Limb (tissue), 2 donors: ENCODE results near the gene COL9A3.

Experiments
- DNase-seq, 2 donors: peaks; one replicate each; pipeline ENCODE4 v3.0.0-alpha.2; 2016; ENCODE audit errors: extremely low spot score in 2 of 2

The COL9A3 gene

DNA sequence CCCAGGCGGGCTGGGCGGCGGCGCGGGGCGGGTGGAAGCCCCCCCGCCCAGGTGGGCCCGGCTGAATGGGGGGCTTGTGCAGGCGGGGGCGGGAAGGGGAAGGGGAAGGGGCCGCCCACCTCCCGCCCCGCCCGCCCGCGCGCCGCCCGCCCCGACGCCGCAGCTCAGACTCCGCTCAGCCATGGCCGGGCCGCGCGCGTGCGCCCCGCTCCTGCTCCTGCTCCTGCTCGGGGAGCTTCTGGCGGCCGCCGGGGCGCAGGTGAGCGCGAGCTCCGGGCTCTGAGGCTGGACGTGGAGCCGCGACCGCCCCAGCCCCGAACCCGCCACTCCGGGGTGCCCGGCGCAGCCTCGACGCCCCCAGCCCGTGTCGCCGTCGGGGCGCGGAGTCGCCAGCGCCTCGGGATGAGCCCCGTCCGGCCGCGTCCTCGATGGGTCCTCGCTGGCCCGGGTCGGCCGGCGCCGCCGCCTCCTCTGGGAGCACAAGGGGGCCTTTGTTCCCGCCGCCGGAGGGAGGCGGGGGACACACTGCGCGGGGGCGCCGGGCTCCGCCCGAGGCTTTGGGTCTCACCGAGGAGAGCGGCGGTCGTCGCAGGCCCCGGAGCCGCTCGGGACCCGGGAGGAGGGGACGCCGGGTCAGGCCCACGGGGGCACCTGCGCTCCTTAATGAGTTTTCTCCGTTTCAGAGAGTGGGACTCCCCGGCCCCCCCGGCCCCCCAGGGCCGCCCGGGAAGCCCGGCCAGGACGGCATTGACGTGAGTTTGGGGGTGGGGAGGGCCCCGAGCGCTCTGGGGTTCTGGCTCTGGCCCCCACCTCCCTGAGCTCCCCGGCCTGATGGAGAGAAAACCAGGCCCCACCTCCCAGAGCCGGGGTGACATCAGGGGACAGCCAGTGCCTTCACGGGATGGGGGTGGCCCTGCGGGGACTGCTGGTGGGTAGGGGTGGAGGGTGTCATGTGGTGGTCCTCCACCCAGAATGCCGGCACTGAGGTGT is at the start of gene COL9A3:
COL9A3 (plus strand) TSS at position 167 of the 990 bp plus-strand sequence; CDS start at position 182, 15 bp downstream.
- DNase-seq: peak in 1 of 2 donors; percentile 76

DNA sequence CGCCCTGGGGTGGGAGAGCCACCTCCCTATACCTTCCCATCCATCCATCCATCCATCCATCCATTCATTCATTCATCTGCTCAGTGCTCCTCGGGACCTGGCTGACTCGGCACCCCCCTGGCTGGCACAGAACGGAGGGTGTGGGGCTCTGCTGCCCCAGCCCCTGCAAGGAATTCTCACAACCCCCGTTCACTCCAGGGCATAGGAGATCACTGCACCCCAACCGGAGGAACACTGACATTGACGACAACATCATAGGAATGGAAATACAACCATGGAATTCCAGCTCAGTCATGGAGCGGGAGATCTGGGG is 48.7 kb upstream of the COL9A3 start:
- no peak for DNase-seq

DNA sequence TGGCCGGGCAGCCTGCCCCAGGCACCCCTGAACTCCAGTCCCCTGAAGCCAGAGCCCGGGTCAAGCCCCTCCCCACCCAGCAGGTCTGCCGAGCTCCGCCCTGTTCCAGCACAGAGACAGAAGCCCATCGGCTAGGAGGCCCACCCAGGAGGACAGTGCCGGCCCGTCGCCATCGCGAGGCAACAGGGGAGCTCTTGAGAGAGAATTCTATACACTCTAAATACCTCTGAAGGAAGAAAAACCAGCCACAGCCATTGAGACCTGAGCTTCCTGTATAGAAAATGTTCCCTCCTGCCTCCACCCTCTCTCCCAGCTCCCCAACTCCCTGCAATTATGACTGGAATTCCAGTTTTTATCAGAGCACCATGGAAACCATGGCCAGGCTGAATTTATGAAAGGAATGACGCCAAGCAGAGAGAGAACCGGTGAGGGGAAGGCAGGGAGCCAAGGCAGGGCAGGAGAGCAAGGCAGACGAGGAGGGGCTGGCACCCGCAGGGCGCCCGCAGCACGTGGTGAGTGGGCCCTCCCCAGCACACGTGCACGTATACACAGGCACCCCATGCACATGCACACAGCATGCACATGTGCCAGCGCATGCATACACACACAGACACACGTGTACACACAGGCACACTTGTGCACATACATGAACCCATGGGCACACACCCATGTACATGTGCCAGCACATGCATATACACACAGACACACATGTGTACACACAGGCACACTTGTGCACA is 48.1 kb upstream of the COL9A3 start:
- peak; percentile 54 to 78 for DNase-seq

DNA sequence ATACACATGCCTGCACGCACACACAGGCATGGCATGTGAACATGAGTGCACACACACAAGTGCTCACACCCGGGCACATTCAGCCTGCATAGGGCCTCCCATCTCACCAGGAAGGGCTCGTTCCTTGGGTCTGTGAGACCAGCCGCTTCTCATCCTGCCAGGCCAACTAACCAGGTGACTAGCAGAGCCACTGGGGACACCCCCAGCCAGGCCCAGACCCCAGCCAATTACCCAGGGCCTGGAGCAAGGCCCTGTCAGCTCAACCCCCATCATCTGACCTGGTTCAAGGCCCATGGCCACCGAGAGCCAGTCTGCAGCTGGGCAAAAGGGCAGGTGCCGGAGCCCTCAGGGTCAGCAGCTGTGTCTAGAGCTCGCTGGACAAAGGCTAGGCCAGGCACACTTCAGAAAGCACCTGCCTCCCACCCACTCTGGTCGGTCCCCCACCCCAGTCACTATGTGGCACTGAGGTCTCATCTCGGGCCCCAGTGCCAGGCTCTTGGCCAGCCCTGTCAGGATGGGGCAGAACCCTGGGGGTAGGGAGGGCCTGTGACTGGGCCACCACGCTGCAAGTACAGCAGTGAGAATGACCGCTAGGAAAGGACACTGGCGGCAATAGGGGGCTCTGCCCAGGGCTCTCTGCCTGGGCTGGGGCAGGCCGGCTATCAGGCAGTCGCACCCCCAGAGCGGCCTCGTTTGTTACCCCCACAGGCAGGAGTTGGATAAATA is 47.3 kb upstream of the COL9A3 start:
- DNase-seq: no peak

DNA sequence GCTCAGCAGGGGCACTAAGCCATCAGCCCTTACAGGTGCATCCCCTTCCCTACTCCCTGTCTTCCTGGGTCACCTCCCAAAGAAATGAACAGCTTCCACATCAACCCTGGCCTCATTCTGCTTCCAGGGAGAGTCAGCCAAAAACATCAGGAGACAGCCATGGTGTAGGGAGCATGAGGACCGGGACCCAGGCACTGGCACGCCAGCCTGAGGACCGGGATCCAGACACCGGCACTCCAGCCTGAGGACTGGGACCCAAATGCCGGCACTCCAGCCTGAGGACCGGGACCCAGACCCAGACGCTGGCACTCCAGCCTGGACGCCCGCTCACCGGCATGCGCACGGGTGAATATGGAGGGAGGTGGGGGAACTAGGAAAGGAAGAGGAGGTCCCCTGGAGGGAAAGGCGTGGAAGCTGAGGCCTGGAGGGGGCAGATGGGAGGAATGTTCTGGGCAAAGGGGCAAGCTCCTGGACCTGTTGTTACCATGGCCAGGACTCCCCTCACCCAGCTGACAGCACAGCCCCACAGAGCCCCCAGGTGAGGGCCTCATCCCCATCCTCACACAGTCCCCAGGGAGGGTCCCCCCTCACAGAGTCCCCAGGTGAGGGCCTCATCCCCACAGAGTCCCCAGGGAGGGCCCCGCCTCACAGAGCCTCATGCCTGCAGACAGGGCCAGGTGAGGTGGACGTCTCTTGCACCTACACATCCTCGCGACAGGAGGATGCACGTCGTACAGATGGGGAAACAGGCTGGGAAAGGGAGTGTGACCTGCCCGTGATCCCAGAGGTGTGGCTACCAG is 46.5 kb upstream of the COL9A3 start:
- DNase-seq: no peak

DNA sequence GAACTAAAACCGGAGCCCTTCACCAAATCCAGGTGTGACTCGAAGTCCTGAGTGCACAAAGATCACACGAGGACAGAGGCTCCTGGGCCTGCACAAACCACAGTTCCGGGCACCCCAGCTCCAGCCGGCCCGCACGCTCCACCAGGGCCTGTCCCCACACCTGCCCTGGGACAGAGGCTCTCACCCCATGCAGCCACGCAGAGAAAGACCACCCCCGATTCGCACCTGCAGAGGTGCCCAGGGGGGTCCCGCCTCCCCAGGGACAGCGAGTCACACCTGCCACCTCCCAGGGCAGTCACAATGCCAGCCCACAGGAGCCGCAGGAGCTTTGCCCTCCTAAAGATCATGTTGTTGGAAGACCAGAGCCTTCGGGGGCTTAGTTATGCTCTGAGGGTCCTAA is 45.9 kb upstream of the COL9A3 start:
- DNase-seq: no peak

DNA sequence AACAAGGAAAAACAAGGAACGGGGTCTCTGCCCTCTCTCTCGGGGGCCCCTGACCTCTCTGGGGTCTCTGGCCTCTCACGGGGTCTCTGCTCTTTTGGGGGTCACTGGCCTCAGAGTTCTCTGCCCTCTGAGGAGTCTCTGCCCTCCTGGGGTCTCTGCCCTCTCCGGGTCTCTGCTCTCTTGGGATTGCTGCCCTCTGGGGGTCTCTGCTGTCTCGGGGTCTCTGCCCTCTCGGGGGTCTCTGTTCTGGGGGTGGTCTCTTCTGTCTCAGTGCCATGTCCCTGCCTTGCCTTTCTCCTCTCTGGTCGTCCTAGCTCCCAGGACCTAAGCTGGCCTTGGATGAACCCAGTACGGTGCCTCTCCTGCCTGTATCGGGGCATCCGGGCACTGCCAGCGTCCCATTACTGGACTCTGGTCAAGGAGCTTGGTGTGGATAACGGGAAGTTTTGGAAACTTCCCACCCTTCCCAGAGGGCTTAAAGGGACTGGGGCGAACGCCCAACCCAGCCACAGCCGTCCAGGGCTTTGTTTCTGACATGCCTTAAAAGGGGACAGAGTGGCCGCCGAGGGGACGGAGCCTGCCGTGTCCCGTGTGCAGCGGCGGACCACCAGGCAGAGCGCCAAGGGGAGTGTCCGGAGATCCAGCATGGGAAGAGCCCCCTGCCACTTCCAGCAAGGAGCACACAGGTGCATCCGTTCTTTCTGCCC is 45.3 kb upstream of the COL9A3 start:
- no peak for DNase-seq

DNA sequence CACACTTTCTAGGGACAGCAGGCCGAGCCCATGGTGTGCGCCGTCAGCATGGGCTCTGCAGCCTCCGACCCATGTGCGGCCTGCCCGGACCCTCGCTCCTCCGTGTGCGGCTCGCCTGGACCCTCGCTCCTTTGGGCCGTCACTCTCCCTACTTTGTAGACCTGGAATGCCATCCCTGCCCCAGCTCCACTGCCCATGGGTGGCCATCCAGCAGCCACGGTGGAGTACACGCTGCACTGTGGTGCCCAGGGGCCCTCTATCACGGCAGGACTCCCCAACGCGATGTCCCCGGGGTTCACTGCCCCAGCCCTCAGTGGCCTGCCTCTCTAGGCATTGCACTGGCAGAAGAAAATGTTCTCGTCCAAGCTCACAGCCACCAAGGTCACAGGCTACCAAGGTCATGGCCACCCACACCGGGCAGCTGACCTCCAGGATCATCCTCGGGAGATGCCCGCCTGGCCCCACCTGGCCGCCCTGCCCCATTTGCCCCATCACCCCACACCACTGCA is 44.7 kb upstream of the COL9A3 start:
- no peak for DNase-seq

DNA sequence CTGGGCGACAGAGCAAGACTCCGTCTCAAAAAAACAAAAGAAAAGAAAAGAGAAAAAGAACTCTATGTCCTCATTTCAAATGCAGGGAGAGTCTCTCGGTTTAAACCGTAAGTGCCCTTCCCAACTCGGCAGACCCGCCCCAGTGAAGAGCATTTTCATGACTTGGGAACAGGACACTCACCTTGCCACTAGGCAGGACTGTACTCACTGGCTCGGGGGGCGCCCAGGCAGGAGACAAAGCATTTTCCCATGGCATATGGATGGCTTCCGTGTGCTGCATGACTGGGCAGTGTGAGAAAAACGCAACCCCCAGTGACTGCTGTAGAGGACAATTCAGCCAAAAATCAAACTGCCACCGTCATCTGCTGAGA is 44.2 kb upstream of the COL9A3 start:
- DNase-seq: no peak

DNA sequence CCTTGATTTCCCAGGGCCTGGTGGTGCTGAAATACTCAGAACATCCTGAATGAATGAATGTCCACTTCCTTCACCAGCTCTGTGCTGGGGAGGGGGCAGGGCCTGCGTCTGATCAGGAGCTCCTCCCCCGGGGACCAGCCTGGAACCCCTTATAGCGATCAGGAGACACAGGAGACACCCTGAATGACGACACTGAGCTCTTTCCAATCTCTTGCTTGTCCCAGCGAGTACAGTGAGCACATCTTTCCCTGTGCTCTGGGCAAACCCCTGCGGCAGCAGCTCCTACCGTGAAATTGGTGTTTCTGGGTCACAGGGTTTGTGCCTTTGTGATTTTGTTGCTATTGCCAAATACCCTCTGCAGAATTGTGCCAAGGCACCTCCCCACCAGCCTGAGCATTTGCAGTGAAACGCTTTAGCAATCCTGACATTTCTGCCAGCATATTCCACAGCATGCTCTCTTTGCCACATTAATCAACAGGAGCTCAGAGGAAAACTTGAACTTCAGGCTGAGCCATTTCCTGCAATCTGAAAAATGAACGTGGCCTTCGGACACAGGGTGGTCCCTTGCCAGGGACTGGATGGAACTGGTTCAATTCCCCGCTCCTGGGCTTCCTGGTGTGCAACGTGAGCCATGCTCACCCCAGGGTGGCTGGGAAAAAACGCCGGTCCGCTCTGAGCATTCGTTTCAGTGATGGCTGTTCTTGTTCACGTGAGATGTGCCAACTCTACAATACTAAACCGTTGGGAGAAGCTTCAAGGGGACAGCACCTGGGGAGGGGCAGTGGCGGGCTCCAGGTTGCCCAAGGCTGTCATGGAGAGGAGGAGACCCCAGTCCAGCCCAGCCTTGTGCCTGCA is 43.6 kb upstream of the COL9A3 start:
- no peak for DNase-seq

DNA sequence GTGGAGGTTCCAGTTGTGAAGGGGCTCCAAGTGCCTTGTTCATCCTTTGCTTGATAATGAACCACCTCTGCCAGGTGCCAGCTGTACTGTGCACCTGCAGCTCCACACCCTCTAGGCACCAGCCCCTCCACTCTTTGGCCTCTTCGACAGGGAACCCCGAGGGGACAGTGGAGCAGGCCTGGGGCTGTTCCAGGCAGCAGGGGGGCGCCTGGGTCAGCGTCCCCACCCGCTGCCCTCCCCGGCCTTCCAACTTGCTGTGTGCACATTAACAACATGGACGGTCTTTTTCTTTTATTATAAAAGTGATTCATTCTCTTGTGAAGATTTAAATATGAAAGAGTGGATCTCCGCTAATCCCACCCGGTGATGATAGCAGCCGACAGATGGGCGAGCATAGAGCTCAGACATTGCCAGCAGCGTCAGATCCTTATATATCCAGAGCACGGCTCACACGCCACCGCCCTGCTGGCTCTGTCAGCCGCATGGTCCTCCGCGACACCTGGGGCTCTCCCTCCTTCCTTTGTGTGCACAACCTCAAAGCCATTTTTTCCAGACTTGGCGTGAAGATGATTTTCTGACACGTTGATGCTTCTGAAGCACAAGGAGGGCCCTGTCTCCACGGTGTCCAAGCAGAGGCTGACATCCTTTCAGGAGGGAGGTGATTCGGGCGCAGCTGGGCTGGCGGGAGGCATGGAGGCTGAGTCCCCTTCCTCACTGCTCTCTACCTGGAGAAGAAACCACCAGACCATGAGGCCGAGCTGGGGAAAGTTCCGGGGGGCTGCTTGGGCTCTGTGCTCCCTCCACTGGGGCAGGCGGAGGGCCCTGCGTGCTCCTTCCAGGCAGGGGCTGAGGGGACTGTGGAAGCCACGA is 42.8 kb upstream of the COL9A3 start:
- no peak for DNase-seq

DNA sequence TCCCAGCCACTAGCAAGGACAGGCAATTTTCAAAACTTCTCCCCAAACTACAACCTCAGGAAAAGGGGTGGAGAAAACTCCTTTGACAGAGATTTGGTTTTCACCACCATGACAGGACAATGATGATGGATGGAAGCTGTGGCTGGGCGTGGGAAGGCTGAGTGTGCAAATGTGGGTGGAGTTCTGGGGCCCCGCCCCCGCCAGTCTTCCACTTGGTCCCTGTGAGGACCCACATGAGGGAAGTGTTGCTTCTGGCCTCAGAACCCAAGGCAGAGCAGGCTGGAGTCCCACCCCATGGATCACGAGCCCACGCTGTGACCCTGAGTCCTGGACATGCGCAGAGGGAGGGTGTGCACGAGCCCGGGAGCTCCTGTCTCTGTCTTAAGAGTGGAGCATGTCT is 42.1 kb upstream of the COL9A3 start:
- DNase-seq: no peak

DNA sequence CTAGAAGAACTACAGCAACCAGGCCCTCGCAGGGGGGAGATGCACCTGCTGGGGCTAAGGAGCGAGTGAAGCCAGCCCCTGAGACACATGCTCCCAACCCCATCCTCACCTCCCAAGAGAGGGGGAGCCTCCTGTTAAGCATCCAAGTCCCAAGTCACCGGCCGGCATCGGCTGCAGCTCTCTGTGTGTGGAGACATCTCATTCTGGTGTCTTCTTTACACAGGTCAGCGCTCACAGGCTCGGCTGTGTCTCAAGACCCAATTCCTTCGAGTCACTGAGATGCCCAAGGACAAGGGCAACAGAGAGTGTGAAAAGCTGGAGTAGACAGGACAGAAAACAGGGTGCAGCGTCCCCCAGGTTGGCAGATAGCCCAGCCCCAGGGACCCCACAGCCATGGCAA is 41.6 kb upstream of the COL9A3 start:
- no peak for DNase-seq

DNA sequence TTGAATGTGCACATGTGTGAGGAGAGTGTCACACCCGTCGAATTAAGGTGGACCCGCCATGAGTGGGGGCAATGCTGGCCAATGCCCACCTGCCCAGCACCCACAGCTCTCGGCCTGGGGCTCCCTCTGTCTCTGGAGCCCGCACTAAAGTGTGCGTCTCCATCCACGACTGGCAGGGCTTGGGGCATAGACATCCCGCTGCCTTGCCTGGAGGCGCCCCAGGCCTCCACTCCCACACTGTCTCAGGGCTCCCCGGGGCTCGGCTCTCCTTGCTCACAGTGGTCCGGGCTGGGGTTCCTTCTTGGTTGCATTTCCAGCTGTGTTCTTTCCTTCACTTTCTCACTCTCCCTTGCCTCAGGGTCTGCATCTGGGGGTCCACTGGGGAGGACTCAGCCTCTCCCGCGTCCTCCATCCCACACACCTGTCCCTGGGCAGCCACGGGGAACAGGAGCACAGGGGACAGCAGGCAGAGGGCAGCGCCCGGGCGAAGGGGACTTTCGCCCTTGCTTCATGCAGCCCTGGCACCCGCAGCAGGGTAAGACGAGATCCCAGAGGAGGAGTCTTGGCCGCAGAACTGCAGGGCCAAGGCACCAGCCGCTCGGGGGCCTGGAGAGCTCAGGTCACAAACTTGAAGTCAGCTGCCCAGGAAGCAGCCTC is 40.7 kb upstream of the COL9A3 start:
- DNase-seq: no peak

DNA sequence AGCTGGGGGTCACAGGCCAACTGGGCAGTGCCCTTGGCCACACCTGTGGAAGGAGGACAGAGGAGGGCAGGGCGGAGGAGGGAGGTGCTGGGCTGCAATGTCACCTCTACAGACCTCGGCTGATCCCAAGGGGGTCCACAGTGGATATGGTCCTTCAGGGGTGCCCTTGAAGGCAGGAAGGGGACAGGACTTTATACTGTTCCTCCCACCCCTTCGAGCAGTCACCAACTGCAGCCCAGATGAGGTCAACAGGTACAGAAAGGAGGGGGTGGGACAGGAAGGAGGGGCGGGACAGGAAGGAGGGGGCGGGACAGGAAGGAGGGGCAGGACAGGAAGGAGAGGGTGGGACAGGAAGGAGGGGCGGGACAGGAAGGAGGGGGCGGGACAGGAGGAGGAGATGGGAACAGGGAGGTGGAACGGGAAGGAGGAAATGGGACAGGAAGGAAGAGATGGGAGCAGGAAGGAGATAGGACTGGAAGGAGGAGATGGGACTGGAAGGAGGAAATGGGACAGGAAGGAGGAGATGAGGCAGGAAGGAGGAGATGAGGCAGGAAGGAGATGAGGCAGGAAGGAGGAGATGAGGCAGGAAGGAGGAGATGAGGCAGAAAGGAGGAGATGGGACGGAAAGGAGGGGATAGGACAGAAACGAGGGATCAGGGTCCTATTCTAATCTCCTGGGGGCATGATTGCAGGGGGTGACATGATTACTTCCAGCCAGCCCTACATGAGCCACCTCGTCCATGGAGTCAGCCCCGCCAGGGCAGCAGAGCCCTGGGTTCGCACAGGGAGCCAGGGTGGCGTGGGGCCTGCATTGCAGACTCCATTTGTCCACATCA is 39.9 kb upstream of the COL9A3 start:
- no peak for DNase-seq

DNA sequence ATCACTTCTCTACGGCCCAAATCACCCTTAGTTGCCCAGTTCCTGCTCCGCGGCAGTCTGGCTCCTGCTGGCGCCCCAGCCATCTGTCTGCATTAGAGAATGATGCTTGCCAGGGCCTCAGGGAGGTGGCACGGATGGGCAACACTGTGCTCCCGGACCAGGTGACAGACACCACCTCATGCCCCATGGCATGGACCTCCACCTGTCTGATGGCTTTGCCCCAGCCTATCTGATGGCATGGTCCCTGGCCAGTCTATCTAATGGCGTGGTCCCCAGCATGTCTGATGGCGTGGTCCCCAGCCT is 39.4 kb upstream of the COL9A3 start:
- DNase-seq: no peak

DNA sequence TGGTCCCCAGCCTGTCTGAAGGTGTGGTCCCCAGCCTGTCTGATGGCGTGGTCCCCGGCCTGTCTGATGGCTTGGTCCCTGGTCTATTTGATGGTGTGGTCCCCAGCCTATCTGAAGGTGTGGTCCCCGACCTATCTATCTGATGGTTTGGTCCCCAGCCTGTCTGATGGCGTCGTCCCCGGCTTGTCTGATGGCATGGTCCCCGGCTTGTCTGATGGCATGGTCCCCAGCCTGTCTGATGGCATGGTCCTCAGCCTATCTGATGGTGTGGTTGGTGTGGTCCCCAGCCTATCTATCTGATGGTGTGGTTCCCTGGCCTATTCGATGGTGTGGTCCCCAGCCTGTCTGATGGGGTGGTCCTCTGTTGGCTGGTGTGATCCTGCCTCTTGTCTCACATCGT is 38.8 kb upstream of the COL9A3 start:
- no peak for DNase-seq
